ENCODE data around the gene ACOX3.

- no peak for TF ChIP-seq CTCF (IDR thresholded peaks at IDR 0.05 in 4 of 5, conservative IDR thresholded peaks at IDR 0.05 in 1 of 5)
- TF ChIP-seq POLR2A (IDR thresholded peaks at IDR 0.05), result no peak
These were observed 90.2 kb downstream of the ACOX3 start for GRCh38 chr4:8350352-8350751.
